OCI-LY1 (cell line): Measurements from ENCODE around the gene DTHD1.

Experiments
- EZH2 ChIP-seq: fragments of 200-600 bp; sonication (generic), shearing (Covaris generic); IDR thresholded peaks from 2 replicates; pipeline ENCODE4 v1.8.0; 2017; ENCODE audit warnings: borderline replicate concordance, mixed run types, mild to moderate bottlenecking, antibody characterized with exemption, low read length, moderate library complexity, mixed read lengths
- TF ChIP-seq, protein P1 (sequence below): fragments of 200-600 bp; sonication (generic), shearing (Covaris generic); IDR thresholded peaks from 2 replicates; pipeline ENCODE4 v1.5.1; 2017; ENCODE audit warnings: mild to moderate bottlenecking, antibody characterized with exemption, low read length, moderate library complexity, mixed read lengths

- TF ChIP-seq, protein P1, sequence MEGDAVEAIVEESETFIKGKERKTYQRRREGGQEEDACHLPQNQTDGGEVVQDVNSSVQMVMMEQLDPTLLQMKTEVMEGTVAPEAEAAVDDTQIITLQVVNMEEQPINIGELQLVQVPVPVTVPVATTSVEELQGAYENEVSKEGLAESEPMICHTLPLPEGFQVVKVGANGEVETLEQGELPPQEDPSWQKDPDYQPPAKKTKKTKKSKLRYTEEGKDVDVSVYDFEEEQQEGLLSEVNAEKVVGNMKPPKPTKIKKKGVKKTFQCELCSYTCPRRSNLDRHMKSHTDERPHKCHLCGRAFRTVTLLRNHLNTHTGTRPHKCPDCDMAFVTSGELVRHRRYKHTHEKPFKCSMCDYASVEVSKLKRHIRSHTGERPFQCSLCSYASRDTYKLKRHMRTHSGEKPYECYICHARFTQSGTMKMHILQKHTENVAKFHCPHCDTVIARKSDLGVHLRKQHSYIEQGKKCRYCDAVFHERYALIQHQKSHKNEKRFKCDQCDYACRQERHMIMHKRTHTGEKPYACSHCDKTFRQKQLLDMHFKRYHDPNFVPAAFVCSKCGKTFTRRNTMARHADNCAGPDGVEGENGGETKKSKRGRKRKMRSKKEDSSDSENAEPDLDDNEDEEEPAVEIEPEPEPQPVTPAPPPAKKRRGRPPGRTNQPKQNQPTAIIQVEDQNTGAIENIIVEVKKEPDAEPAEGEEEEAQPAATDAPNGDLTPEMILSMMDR: no peak
- no peak for TF ChIP-seq EZH2
Measured at GRCh38 chr4:36267486-36268268, 13.7 kb upstream of the DTHD1 start.
